Thyroid gland (tissue), 4 donors: ENCODE results near the gene AKR1A1. TPM values are rescaled to one million over a fixed set of nuclear protein-coding genes. Genes with fewer than 3 reads are reported as not detected.

Source experiments
- DNase-seq, 2 donors: peaks; one replicate each; pipeline ENCODE4 v3.0.0-alpha.2; 2019
- H3K27ac ChIP-seq, 3 donors: fragments of 200-600 bp; sonication (generic); 1 replicate in 2 of 3; 2 replicates in 1 of 3; pipeline ENCODE4 v1.5.1; 2016 to 2019; ENCODE audit warnings: mild to moderate bottlenecking in 1 of 3, moderate library complexity in 1 of 3
- H3K27me3 ChIP-seq: fragments of 200-600 bp; sonication (generic); one replicate; pipeline ENCODE4 v1.5.1; 2019
- H3K36me3 ChIP-seq, 2 donors: fragments of 200-600 bp; sonication (generic); one replicate each; pipeline ENCODE4 v1.5.1; 2016 to 2019
- H3K4me1 ChIP-seq, 2 donors: fragments of 200-600 bp; sonication (generic); one replicate each; pipeline ENCODE4 v1.5.1; 2017 to 2019
- H3K4me3 ChIP-seq, 3 donors: fragments of 200-600 bp; sonication (generic); replicated peaks in 1 of 3; 1 replicate in 2 of 3; 2 replicates in 1 of 3; pipeline ENCODE4 v1.5.1; 2016; ENCODE audit warnings: mild to moderate bottlenecking in 1 of 3
- H3K9me3 ChIP-seq: fragments of 200-600 bp; sonication (generic); one replicate; pipeline ENCODE4 v1.5.1; 2017
- CTCF ChIP-seq, 6 experiments: fragments of 200-600 bp in 3 of 6; fragments of 450-650 bp in 3 of 6; sonication (generic) in 3 of 6; IDR thresholded peaks; one replicate each; pipeline ENCODE4 v1.5.1; 2016 to 2019; ENCODE audit warnings: antibody characterized with exemption in 6 of 6, mild to moderate bottlenecking in 2 of 6, inconsistent platforms in 1 of 6, moderate library complexity in 1 of 6
- POLR2A ChIP-seq, 2 donors: fragments of 450-650 bp; IDR thresholded peaks; one replicate each; pipeline ENCODE4 v1.6.1; 2017; ENCODE audit warnings: antibody characterized with exemption in 2 of 2, mild to moderate bottlenecking in 2 of 2, moderate library complexity in 1 of 2
- WGBS, 2 donors: methylation state at CpG; one replicate each; pipeline ENCODE4 v1.1.5; 2017; 5-methylcytosine and 5-hydroxymethylcytosine counted together
- intact Hi-C: fragments of 100-400 bp; cut with DNase I; formaldehyde crosslinking; loops from one replicate; pipeline ENCODE4 v1.15.1; 2023
- small RNA-seq: library from RNA; depleted of rRNA; stranded (forward); fragments of <200 nt; gene quantifications from one replicate; pipeline ENCODE3, GENCODE V24; 2016
- total RNA-seq, 4 donors: library from RNA; depleted of rRNA; stranded (reverse); fragments of >200 nt; gene quantifications; one replicate each; pipeline ENCODE4 v1.2.3, GENCODE V29; 2016

The AKR1A1 gene
- total RNA-seq, 4 donors from 2014 or later = 67.5 to 143 (median 127) TPM

GRCh38 chr1:45617618-45618017 is 67.0 kb downstream of the AKR1A1 start:
- Histone ChIP-seq H3K27me3 (no peaks in the 10 kb centered on the region), H3K4me3 (no peak overlapping the region), H3K4me1 (peaks cover 0 to 21% of the 10 kb centered on the region in 2 donors), H3K9me3 (no peaks in the 10 kb centered on the region), H3K27ac (no peak overlapping the region), H3K36me3 (peaks cover 32 to 40% of the 10 kb centered on the region in 2 donors)
- TF ChIP-seq POLR2A (IDR thresholded peaks at IDR 0.05) (no peak), CTCF (IDR thresholded peaks at IDR 0.05) (no peak)
- no peak for DNase-seq
- intact Hi-C loops = no loop called here
- WGBS, 2 donors = 70 to 77% methylated on average over 4 of the region's 4 CpGs

- H3K4me1 ChIP-seq = peaks cover 0 to 21% of the 10 kb centered on the region in 2 donors
- intact Hi-C loops = no loop called here
- H3K27me3 ChIP-seq = no peaks in the 10 kb centered on the region
- no peak for DNase-seq
- H3K27ac ChIP-seq = peak overlapping the region in 2 of 3 donors; percentile 56 to 67
- H3K4me3 ChIP-seq = no peak overlapping the region
- 63 to 70% methylated on average over 8 of the region's 8 CpGs for WGBS, 2 donors
- peaks cover 36 to 43% of the 10 kb centered on the region in 2 donors for H3K36me3 ChIP-seq
- no peaks in the 10 kb centered on the region for H3K9me3 ChIP-seq
- TF ChIP-seq POLR2A (IDR thresholded peaks at IDR 0.05) = no peak
These were observed 68.7 kb downstream of the AKR1A1 start for GRCh38 chr1:45619149-45619921.

Small RNA genes lying within 50 kb of the gene (small RNA-seq; reads per million reads assigned to genes)
- gene AL355480.1 = not detected
- not detected for gene AL355480.2
- not detected for gene AL355480.3
- not detected for gene AL355480.4

Other genes with a start within 250 kb of the AKR1A1 start
- 1 to 10 TPM in 2 of 4 donors, under 1 TPM in 2; 0.27 to 3.5 (median 1.1) TPM for gene HPDL, start 223.9 kb upstream of the AKR1A1 start, total RNA-seq
- gene TOE1, start 210.7 kb upstream of the AKR1A1 start, total RNA-seq = 10 to 100 TPM; 15.7 to 19.8 (median 17.8) TPM
- gene MUTYH, start 210.4 kb upstream of the AKR1A1 start, total RNA-seq = 10 to 100 TPM; 23.7 to 45.9 (median 31.7) TPM
- 1 to 10 TPM; 4.8 to 5.7 (median 5.5) TPM for gene TESK2, start 59.7 kb upstream of the AKR1A1 start, total RNA-seq
- gene CCDC163, start 50.8 kb upstream of the AKR1A1 start, total RNA-seq = 1 to 10 TPM in 2 of 4 donors, under 1 TPM in 2; 0.40 to 1.7 (median 1.0) TPM
- gene MMACHC, start 50.5 kb upstream of the AKR1A1 start, total RNA-seq = 1 to 10 TPM; 1.3 to 5.9 (median 5.0) TPM
- 1,000 to 10,000 TPM in 2 of 4 donors, 100 to 1,000 TPM in 2; 872 to 1,202 (median 1,015) TPM for gene PRDX1, start 28.9 kb upstream of the AKR1A1 start, total RNA-seq
- 10 to 100 TPM; 45.8 to 98.3 (median 75.1) TPM for gene NASP, start 33.2 kb downstream of the AKR1A1 start, total RNA-seq
- 1 to 10 TPM; 3.5 to 5.3 (median 3.8) TPM for gene CCDC17, start 73.2 kb downstream of the AKR1A1 start, total RNA-seq
- 100 to 1,000 TPM; 146 to 220 (median 176) TPM for gene GPBP1L1, start 135.7 kb downstream of the AKR1A1 start, total RNA-seq
- 10 to 100 TPM; 15.7 to 30.9 (median 25.7) TPM for gene TMEM69, start 137.4 kb downstream of the AKR1A1 start, total RNA-seq
- 10 to 100 TPM; 14.9 to 20.1 (median 17.8) TPM for gene IPP, start 199.8 kb downstream of the AKR1A1 start, total RNA-seq